Karpas-422 (cell line): Measurements from ENCODE around the gene SLC17A9. TPM values are rescaled to one million over a fixed set of nuclear protein-coding genes. Genes with fewer than 3 reads are reported as not detected.

Source experiments
- DNase-seq: peaks from one replicate; pipeline ENCODE4 v3.0.0-alpha.2; 2015
- H2AFZ ChIP-seq: fragments of 200-600 bp; sonication (generic); 2 replicates; pipeline ENCODE4 v1.6.1; 2014; ENCODE audit warnings: antibody characterized with exemption, low read length, mixed read lengths
- H3K27ac ChIP-seq: fragments of 200-600 bp; sonication (generic); 2 replicates; pipeline ENCODE4 v1.5.1; 2014; ENCODE audit warnings: mild to moderate bottlenecking, low read length, moderate library complexity
- H3K27me3 ChIP-seq: fragments of 200-600 bp; sonication (generic); 2 replicates; pipeline ENCODE4 v1.6.1; 2014; ENCODE audit warnings: low read length, mixed read lengths
- H3K36me3 ChIP-seq: fragments of 200-600 bp; sonication (generic); 2 replicates; pipeline ENCODE4 v1.6.1; 2014; ENCODE audit warnings: low read length, mixed read lengths; ENCODE audit not compliant: insufficient read depth
- H3K4me1 ChIP-seq: fragments of 200-600 bp; sonication (generic); 2 replicates; pipeline ENCODE4 v1.6.1; 2014; ENCODE audit warnings: mild to moderate bottlenecking, low read length, mixed read lengths
- H3K4me2 ChIP-seq: fragments of 200-600 bp; sonication (generic); 2 replicates; pipeline ENCODE4 v1.6.1; 2014; ENCODE audit warnings: low read length, low read depth, mild to moderate bottlenecking; ENCODE audit not compliant: poor library complexity, severe bottlenecking
- H3K4me3 ChIP-seq: fragments of 200-600 bp; sonication (generic); 2 replicates; pipeline ENCODE4 v1.5.1; 2014; ENCODE audit warnings: mild to moderate bottlenecking, antibody characterized with exemption, low read length, mixed read lengths
- H3K79me2 ChIP-seq: fragments of 200-600 bp; sonication (generic); 2 replicates; pipeline ENCODE4 v1.6.1; 2014; ENCODE audit warnings: mild to moderate bottlenecking, low read length, mixed read lengths
- H3K9ac ChIP-seq: fragments of 200-600 bp; sonication (generic); 2 replicates; pipeline ENCODE4 v1.6.0; 2014; ENCODE audit warnings: low read length
- H3K9me2 ChIP-seq: fragments of 200-600 bp; sonication (generic), shearing (Covaris generic); replicated peaks from 2 replicates; pipeline ENCODE4 v1.6.0; 2014; ENCODE audit warnings: mild to moderate bottlenecking, low read length, moderate library complexity; ENCODE audit not compliant: insufficient read depth
- H3K9me3 ChIP-seq: fragments of 300-700, 200-600 bp; sonication (generic); 2 replicates; pipeline ENCODE4 v1.6.1; 2014; ENCODE audit warnings: low read length, mixed read lengths
- H4K20me1 ChIP-seq: fragments of 200-600 bp; sonication (generic); 2 replicates; pipeline ENCODE4 v1.6.1; 2014; ENCODE audit warnings: mild to moderate bottlenecking, antibody characterized with exemption, low read length, low read depth; ENCODE audit not compliant: insufficient read depth
- total RNA-seq: library from RNA; depleted of rRNA; stranded (reverse); fragments of >200 nt; shearing (Covaris generic); gene quantifications from 2 replicates; pipeline ENCODE4 v1.2.3, GENCODE V29; 2014; ENCODE audit warnings: low replicate concordance

SLC17A9 gene
- total RNA-seq, 1 experiment from 2014 or later, result 15.9 TPM

DNA sequence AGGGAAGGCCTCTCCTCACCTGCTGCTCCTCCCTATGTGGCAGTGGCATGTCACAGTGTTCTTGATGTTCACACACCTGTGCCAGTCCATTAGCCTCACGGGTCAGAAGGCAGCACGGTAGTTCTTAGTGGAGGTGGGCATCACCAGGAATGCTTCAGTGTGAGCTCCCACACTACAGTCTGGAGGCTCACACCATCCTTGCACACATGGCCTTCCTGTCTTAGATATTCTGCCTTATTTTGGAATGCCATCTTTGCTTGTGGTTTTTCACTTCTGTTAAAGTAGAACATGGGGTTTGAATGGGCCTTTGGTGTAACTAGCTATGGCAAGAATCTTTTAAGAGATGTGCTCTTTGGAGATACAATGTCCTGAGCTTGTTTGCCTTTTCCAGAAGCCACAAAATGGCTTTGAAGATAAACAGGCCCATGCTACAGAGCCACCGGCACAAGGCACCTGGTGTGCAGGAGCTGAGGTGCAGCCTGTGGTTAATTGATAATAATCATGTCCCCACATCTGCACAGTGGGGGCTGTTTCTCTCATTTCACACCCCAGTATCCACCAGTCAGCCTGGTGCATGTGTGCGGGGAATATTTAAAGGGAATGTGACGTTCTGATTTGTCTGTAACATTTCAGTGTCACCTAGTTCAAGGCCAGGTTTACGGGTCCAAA is 3.2 kb upstream of the SLC17A9 start:
- Histone ChIP-seq H2AFZ (no peak overlapping the region), H3K9me2 (no peaks in the 10 kb centered on the region), H3K9me3 (peaks cover 4% of the 10 kb centered on the region; the same call in 1 of the 2 replicates), H3K9ac (no peak overlapping the region), H4K20me1 (no peaks in the 10 kb centered on the region), H3K27ac (no peak overlapping the region), H3K27me3 (no peaks in the 10 kb centered on the region), H3K4me3 (no peak overlapping the region), H3K36me3 (peaks cover 59% of the 10 kb centered on the region), H3K4me1 (peaks cover 25% of the 10 kb centered on the region), H3K4me2 (no peak overlapping the region), H3K79me2 (peaks cover 33% of the 10 kb centered on the region)
- DNase-seq, result no peak

DNA sequence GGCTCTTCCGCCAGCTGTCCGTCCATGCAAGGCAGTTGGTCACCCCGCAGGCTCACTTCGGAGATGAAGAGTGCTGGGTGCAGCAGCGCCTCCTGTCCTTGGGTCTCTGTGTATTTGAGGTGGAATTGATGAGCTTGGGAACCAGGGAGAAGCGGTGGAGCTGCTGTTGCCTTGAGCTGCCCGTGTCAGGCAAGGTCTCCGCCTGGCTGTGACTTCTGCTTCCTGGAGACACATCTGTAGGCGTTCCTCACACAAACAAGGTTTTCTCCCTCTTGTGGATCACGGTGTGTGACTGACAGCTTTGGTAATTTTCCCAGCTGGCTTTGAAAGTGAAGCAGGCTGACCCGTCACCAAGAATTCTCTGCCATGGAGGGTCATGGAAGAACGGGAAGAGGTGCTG is 2.5 kb upstream of the SLC17A9 start:
- peaks cover 52% of the 10 kb centered on the region for H3K36me3 ChIP-seq
- no peak overlapping the region for H3K4me2 ChIP-seq
- no peak overlapping the region for H3K9ac ChIP-seq
- H3K9me2 ChIP-seq, result no peaks in the 10 kb centered on the region
- peaks cover 4% of the 10 kb centered on the region; the same call in 1 of the 2 replicates for H3K9me3 ChIP-seq
- H3K79me2 ChIP-seq, result peaks cover 37% of the 10 kb centered on the region
- H4K20me1 ChIP-seq, result no peaks in the 10 kb centered on the region
- no peaks in the 10 kb centered on the region for H3K27me3 ChIP-seq
- no peak overlapping the region for H3K4me3 ChIP-seq
- H3K27ac ChIP-seq, result no peak overlapping the region
- no peak overlapping the region for H2AFZ ChIP-seq
- peaks cover 32% of the 10 kb centered on the region for H3K4me1 ChIP-seq
- no peak for DNase-seq

DNA sequence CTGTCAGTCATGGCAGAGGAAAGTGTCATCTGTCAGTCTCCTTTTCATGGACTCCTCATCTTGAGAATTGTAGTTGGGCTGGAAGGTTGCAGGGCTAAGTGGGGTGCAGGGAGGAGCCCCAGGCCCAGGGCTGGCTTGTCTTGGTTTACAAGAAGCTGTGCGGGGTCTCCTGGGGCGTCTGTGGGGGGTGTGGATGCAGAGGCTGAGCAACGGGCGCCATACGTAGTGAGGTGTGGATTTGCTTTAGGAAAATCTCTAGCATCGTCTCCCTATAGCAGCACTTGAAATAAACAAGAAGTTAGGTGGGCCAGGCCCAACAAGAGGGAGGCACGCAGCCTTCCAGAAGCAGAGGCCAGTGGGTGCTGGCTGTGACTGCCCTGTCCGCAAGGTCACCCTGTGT is 1.8 kb upstream of the SLC17A9 start:
- H3K27ac ChIP-seq, result no peak overlapping the region
- H2AFZ ChIP-seq, result no peak overlapping the region
- peaks cover 4% of the 10 kb centered on the region; the same call in 1 of the 2 replicates for H3K9me3 ChIP-seq

DNA sequence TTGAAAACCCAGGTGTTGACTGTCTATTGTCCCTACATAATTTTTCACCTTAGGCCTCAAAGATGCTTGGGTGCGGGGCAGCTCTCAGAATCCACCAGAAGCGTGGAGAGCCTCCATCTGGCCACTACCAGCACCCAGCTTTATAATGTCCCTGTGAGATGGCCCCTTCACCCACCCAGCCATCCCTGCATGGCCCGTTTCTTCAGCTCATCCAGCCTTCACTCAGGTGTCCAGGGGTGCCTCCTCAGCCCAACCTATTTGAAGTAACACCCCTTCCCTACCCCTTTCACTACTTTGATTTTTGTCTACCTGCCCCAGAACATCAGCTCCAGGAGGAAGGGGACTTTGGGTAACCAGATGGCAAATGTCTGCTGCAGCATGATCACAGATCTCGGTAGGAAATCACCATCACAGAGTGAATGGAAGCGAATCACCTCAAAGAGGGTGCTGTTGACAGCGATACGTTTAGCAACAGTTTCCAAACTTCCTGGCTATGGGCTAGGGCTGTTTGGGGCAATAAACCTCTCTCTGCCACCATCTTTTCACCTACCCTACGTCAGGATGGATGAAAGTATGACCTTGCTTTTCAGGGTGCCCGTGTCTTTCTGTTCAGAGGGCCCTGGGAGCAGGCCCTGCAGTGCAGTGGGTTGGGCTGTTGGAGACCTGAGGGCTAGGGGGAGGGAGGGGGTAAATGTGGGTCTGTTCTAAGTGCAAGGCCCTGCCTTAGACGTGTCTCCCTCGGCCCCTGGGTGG is 1.2 kb upstream of the SLC17A9 start:
- Histone ChIP-seq H3K79me2 (peaks cover 42% of the 10 kb centered on the region), H3K27ac (peak overlapping the region; percentile 31)

More for the DNA sequence above, 1.8 kb upstream of the SLC17A9 start:
- H3K4me1 ChIP-seq, result peaks cover 34% of the 10 kb centered on the region
- H3K36me3 ChIP-seq, result peaks cover 44% of the 10 kb centered on the region
- no peak overlapping the region for H3K4me3 ChIP-seq
- no peak overlapping the region for H3K9ac ChIP-seq
- H3K27me3 ChIP-seq, result no peaks in the 10 kb centered on the region
- no peaks in the 10 kb centered on the region for H4K20me1 ChIP-seq
- H3K79me2 ChIP-seq, result peaks cover 41% of the 10 kb centered on the region
- H3K9me2 ChIP-seq, result no peaks in the 10 kb centered on the region
- H3K4me2 ChIP-seq, result no peak overlapping the region
- no peak for DNase-seq

DNA sequence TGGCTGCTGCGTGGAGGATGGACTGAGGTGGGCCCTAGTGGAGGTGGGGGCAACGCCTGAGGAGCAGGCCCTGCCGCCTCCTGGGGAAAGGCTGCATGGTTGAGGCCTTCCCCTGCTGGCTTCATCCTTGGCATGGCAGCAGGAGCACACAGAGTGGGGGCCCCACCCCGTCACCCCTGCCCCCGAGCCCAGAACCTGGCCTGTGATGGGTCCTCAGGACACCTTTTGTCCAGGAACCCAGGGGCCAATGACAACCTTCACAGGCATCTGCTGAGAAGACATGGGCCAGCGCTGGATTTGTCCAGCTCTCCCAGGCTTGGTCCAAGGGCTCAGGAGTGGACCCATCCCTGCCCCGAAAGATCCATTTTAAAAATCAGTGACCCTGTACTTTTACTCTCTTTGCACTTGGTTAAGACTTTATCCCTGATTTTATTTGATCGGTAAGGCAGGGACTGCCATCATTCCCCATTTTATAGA is 575 bp upstream of the SLC17A9 start:
- no peaks in the 10 kb centered on the region for H4K20me1 ChIP-seq
- no peak for DNase-seq
- peaks cover 34% of the 10 kb centered on the region for H3K4me1 ChIP-seq
- H2AFZ ChIP-seq, result peak overlapping the region; percentile 42; the same call in 1 of the 2 replicates
- H3K27me3 ChIP-seq, result no peaks in the 10 kb centered on the region
- H3K4me2 ChIP-seq, result peak overlapping the region; percentile 97
- H3K9me3 ChIP-seq, result peaks cover 4% of the 10 kb centered on the region; the same call in 1 of the 2 replicates
- H3K79me2 ChIP-seq, result peaks cover 39% of the 10 kb centered on the region
- H3K9ac ChIP-seq, result peak overlapping the region; percentile 95
- H3K4me3 ChIP-seq, result peak overlapping the region; percentile 98
- H3K36me3 ChIP-seq, result peaks cover 32% of the 10 kb centered on the region
- peak overlapping the region; percentile 74 for H3K27ac ChIP-seq
- no peaks in the 10 kb centered on the region for H3K9me2 ChIP-seq

More for the DNA sequence above, 1.2 kb upstream of the SLC17A9 start:
- H3K4me3 ChIP-seq, result peak overlapping the region; percentile 98; the same call in 1 of the 2 replicates
- H3K4me1 ChIP-seq, result peaks cover 34% of the 10 kb centered on the region
- H3K9me3 ChIP-seq, result peaks cover 4% of the 10 kb centered on the region; the same call in 1 of the 2 replicates
- no peaks in the 10 kb centered on the region for H3K27me3 ChIP-seq
- no peak overlapping the region for H2AFZ ChIP-seq
- no peak for DNase-seq
- H3K9ac ChIP-seq, result peak overlapping the region; percentile 95
- no peaks in the 10 kb centered on the region for H3K9me2 ChIP-seq
- H3K4me2 ChIP-seq, result peak overlapping the region; percentile 97
- peaks cover 39% of the 10 kb centered on the region for H3K36me3 ChIP-seq
- H4K20me1 ChIP-seq, result no peaks in the 10 kb centered on the region

DNA sequence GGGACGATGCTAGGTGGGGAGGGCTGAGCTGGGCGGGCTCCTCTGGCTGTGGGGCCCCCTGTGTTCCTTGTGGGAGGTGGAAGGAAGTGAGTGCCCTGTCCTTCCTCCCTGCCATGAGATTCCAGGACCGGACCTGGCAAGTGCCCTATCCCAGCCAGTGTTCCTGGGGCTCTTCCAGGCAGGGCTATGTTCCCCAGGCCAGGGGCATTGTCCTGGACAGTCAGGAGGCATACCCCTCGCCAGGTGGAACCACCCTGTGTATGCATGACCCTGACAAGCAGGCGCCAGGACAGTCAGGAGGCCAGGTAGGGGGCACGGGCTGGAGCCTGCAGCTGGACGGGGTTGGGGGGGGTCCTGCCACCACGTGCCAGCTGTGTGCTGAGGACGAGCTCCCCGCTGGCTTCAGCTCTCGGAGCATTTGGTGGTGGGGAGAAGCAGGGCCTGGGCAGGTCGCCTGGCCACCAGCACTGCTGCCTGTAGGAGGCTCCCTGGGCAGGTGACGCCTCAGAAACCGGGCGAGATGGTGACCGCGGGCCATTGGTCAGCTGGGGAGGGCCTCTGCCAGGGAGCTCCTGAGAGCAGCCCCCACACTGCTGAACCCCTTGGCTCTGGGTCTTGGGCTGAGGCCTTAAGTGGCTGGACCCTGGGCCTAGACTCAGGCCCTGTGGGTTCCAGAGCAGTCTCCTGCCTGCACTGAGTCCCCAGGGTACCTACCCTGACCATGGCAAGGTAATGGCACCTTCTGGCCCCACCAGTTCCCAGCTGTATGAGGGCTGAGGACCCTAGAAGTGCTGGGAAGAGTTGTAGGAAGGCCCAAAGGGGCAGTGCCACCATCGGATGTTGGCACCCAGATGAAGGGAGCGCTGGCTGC is 694 bp downstream of the SLC17A9 start:
- Histone ChIP-seq H3K9ac (peak overlapping the region; percentile 95), H3K4me2 (peak overlapping the region; percentile 97)
- DNase-seq, result peak; percentile 68

DNA sequence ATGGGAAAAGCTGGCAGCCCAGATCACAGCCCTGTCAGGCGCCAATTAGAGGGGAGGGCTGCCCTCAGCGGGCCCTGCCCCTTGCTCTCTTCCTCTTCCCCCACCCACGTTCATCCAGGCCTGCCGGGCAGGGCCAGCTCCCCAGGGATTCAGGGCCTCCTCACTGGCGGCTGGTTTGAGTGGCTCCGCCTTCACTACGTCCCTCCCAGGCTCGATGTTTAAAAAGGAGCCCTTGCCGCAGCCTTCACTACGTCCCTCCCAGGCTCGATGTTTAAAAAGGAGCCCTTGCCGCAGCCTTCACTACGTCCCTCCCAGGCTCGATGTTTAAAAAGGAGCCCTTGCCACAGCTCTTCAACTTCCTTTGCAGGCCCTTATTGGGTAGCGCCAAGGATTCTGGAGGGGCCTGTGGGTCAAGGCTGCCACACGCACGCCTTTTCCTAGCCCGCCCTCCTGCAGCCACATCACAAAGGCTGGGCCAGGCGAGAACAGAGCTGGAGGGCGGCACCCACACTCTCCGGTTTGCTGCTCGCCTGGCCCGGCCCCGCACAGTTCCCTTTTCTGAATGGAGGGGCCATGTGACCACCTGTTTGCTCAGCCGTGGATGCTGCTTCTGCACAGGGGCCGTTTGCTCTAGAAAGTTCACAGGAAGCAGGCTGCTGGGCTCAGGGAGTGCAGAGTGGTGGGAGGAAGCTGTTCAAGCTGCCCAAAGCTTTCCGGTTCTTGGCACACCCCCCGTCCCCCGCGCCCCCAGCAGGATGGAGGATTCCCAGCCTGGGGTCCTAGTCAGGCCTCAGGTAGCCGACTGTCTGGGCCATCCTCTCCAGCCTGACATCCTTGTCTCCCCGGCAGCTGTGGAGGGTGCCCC is 1.6 kb downstream of the SLC17A9 start:
- no peak overlapping the region for H2AFZ ChIP-seq
- peak overlapping the region; percentile 95 for H3K27ac ChIP-seq
- H3K27me3 ChIP-seq, result no peaks in the 10 kb centered on the region
- peak overlapping the region; percentile 95 for H3K9ac ChIP-seq
- H3K36me3 ChIP-seq, result peaks cover 11% of the 10 kb centered on the region
- peak overlapping the region; percentile 98 for H3K4me3 ChIP-seq
- peaks cover 32% of the 10 kb centered on the region for H3K79me2 ChIP-seq
- peaks cover 34% of the 10 kb centered on the region for H3K4me1 ChIP-seq
- H4K20me1 ChIP-seq, result no peaks in the 10 kb centered on the region
- peak; percentile 95 for DNase-seq
- H3K9me2 ChIP-seq, result no peaks in the 10 kb centered on the region
- peak overlapping the region; percentile 97 for H3K4me2 ChIP-seq
- H3K9me3 ChIP-seq, result peaks cover under 1% of the 10 kb centered on the region; the same call in 1 of the 2 replicates

More for the DNA sequence above, 694 bp downstream of the SLC17A9 start:
- H3K4me1 ChIP-seq, result peaks cover 34% of the 10 kb centered on the region
- no peaks in the 10 kb centered on the region for H4K20me1 ChIP-seq
- H3K27me3 ChIP-seq, result no peaks in the 10 kb centered on the region
- peaks cover 32% of the 10 kb centered on the region for H3K79me2 ChIP-seq
- H2AFZ ChIP-seq, result no peak overlapping the region
- H3K4me3 ChIP-seq, result peak overlapping the region; percentile 98
- peaks cover 4% of the 10 kb centered on the region; the same call in 1 of the 2 replicates for H3K9me3 ChIP-seq
- no peaks in the 10 kb centered on the region for H3K9me2 ChIP-seq
- peaks cover 20% of the 10 kb centered on the region for H3K36me3 ChIP-seq
- peak overlapping the region; percentile 95 for H3K27ac ChIP-seq
